Femur (tissue), 1 donor: Measurements from ENCODE around the gene TDP2.
A peak's percentile ranks its signal among the peaks of the same experiment; 100 is the strongest.
"Not testable (repeated sequence)": the region's sequence is repeated elsewhere in the genome, so short reads cannot be mapped to it uniquely, and the experiment has no call there.

ENCODE experiments used
- DNase-seq: peaks from one replicate; pipeline ENCODE4 v3.0.0-alpha.2; 2017

Gene TDP2, protein sequence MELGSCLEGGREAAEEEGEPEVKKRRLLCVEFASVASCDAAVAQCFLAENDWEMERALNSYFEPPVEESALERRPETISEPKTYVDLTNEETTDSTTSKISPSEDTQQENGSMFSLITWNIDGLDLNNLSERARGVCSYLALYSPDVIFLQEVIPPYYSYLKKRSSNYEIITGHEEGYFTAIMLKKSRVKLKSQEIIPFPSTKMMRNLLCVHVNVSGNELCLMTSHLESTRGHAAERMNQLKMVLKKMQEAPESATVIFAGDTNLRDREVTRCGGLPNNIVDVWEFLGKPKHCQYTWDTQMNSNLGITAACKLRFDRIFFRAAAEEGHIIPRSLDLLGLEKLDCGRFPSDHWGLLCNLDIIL

DNA sequence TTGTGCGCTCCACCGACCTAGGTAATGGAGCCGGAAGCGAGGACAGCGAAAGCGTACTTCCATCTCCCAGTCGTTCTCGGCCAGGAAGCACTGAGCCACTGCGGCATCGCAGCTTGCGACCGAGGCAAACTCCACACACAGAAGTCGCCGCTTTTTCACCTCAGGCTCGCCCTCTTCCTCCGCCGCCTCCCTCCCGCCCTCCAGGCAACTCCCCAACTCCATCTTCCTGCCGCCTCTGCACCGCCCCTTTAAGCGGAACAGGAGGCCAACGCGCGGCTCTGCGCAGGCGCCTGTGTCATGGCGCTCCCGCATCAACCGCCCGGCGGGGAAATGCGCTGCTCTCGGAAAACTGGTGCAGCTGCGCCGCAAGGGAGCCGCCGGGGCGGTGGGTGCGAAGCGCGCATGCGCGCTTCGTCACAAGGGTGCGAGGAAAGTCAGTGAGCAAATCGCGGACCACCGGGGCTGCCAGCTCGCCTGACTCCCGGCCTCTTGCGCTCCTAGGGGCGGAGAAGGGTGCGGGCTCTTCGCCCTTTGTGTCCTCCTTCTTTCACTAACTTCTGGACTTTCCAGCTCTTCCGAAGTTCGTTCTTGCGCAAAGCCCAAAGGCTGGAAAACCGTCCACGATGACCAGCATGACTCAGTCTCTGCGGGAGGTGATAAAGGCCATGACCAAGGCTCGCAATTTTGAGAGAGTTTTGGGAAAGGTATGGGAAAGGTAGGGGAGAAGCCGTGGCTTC is at the start of gene TDP2, which contains the start of gene ACOT13:
Gene TDP2 (minus strand): TSS at position 259 of the 737 bp plus-strand sequence. CDS start 37 bp downstream, at position 222.
Gene ACOT13 (plus strand): TSS at position 437 of the 737 bp plus-strand sequence. CDS start 187 bp downstream, at position 624.
- peak; percentile 98 for DNase-seq

DNA sequence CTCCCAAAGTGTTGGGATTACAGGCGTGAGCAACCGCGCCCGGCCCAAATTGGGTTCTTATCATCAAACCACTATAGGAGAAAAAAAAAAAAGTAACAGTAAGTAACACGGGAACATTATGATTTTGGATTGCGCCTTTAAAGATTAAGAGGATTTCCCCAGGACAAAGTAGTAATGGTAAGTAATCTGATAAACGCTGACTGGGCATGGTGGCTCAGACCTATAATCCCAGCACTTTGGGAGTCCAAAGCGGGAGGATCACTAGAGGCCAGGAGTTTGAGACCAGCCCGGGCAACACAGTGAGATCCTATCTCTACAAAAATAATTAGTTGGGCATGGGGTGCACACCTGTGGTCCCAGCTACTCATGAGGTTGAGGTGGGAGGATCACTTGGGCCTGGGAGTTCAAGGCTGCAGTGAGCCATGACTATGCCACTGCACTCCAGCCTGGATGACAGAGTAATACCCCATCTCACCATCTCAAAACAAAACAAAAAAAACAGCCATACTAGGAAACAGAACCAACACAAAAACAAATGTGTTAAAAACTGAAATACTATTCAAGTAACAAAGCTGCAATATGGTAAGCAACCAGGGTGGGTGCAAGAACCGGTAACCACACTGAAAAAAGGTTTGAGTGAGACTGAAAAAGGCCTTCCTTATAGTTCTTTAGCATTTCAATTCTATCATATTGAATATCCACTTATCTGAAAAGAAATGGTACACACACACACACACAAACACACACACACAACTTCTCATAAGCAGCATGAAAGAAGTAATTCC is 44.0 kb upstream of the TDP2 start:
- no peak for DNase-seq

DNA sequence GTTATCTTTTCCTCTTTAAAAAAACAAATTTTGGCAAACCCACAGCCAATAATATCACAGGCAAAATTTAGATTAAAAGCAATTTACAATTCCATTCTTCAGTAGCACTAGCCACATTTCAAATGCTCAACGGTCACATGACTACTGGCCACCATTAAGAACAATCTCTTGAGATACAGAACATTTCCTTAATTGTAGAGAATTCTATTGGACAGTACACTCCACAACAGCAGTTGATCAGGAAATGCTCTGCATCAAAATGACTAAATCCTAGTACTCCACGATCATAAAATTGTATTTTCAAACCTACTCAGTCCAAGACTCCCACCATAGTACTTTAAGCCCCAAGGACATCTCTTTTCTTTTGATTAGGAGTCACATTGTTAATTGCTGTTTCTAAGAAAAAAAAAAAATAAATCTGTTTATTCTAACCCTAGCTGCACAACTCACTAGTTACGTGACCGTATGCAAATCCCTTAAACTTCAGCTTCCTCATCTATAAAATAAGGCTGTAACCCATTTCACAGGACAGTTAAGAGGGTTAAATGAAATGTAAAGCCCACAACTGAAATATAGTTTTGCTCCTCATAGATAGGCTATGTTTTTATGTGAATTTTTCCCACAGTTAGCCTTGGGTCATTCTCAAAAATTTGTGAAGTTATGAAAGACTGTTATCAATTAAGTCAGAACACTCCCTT is 42.5 kb upstream of the TDP2 start:
- no peak for DNase-seq

DNA sequence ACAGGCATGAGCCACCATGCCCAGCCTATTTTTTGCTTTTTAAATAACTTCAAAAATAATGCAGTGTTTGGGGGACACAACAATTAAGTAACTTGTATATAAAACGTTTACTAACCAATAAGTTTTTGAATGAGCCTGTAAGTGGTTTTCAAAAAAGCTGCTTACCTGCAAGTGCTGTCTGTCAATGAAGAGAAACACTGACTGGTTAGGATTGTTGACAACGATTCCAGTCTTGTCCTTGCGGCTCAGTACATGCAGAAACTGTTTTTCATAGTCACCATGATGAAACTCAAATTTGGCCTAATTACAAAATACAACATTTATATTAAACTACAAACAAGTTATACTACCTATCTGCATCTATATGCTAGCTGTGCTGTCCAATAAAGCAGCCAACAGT is 41.9 kb upstream of the TDP2 start:
- DNase-seq, result no peak

DNA sequence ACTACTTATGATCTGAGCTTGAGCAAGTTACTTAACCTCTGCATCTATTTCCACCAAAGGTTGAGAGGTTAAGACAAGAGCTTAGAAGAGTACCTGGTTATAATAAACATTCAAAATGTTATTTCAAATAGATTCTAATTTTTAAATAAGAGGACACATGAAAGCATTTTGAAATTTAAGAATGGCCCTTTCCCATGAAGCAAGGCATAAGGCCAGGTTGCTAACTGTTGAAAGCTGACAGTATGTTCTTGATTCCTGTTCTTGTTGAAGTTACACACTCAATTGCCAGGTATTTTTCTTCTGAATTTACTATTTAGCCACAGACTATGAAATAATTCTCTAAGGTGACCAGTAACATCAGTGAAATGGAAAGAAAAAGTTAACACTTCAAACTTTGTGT is 37.8 kb upstream of the TDP2 start:
- DNase-seq, result no peak

DNA sequence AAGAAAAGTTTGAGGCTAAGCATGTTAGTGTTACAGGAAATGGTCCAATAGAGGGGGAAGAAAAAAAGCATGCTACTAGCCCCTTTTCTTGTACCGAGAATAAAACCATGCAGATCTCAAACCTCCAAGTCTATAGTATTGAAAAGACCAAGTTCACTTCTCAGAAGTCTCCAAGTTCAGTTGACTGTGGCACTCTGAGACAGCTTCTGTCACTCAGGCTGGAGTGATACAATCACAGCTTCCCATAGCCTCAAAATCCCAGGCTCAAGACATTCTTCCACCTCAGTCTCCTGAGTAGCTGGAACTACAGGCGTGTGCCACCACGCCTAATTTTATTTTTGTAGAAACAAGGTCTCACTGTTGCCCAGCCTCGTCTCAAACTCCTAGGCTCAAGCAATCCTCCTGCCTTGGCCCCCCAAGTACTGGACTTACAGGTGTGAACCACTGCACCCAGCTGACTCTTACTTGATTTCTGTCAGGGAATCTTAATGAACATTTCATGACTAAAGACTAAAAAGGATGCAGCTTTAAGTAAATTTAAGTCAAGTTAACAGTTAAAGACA is 36.1 kb upstream of the TDP2 start:
- DNase-seq, result no peak

DNA sequence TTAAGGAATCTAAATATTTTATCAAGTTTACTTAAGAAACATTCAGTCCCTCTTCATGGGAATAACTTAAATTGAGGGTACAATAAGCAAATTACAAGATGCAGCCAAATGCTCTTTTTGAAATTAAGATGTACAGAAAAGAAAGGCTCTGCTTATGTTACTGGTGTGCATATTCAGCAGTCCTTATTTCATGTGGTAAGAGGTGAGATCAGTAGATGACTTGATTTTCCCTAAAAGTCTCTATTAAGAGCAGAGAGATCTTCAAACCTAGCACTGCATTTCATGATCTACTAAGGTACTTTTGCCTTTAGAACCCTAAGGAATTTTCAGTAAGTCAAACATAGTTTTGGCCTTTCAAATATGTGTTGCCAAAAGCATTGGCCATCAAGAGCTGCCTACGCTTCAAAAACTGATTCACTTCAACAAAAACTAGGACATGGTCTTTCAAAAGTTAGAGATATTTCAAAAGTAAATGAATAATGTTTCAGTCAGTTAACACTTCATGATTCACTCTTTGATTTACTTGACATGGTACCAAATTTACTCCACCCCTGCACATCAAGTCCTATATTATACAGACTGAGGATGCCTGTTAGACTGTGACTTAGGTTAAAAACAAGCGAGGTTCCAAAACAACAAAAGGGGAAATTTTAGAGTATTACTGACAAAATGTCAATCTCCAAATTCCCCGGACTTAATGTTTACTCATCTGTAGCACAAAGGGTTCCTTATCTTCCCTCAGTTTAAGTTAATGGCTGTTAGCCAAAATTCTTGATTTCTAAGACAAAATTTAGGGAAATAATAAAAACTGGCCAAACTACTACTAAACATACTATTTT is 33.0 kb upstream of the TDP2 start:
- DNase-seq, result no peak

DNA sequence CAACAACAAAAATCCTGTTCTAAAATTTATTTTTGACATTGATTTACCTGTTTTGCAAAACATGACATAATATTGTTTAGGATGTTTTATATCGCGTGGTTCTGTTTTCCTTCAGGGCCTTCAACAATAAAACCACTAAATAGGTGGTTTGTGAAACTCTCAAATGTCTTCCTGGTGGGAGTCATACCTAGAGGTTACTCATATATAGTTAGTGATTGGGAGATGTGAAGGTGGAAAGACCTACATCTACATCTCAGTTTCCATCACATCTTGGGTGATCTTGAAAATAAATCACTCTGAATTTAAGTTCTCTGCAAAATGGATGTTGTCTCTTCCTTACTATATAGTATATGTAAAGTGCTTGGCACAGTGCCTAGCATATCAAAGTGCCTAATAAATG is 29.4 kb upstream of the TDP2 start:
- DNase-seq, result no peak

DNA sequence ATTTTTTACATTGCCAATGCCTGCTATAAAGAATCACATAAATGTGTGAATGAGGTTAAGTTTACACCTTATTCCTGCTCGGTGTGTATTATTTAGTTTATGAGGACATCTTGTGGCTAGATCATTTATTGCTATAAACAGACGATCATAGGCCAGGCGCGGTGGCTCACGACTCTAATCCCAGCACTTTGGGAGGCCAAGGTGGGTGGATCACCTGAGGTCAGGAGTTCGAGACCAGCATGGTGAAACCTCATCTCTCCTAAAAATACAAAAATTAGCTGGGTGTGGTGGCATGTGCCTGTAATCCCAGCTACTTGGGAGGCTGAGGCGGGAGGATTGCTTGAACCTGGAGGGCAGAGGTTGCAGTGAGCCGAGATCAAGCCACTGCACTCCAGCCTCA is 28.9 kb upstream of the TDP2 start:
- DNase-seq, result not testable (repeated sequence)

DNA sequence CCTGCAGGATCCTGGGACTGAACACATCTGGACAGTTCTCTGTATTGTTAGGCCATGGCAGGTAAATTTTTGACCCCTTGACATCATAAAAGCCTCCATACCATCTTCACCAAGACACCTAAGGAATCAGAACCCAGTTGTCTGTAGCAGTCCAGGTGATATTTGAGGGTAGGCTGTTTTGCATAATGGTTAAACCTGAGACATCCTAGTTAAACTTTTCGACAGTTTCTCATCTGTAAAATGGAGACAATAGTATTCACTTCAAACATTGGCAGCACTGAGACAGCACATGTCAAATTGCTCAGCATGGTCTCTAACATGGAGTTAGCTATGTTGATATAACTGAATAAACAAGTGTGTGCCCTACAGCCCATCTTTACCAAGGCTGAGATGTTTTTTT is 27.5 kb upstream of the TDP2 start:
- no peak for DNase-seq

DNA sequence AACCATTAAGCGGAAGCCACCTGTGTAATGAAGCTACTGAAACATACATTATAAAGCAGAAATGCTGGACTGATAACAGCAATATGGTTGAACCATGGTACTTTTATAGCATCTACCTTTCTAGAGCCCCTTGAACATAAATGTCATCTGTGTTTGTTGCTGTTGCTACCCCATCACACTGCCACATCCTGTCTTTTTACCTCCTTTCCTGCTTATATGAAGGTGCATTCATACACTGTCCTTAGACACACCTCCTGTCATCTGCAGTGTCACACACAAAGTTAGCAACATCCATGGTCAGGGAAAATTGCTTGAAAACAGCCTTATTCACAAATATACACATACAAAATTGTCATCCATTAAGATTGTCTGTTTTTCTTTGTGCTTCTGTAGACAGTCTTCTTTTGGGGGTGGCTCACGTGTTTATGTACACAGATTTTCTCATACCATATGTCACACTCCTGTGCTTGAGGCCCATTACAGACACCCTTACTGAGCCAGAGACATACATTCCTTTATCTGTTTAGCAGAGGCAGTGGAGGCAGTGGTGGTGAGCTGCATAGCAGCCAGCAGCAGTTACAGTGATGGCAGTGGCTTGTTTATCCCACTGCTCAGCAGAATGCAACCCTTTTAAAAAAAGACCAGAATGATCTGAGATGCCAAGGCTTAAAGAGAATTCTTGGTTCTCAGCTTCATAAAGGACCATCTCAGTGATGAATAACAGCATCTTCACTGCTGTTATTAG is 26.3 kb upstream of the TDP2 start:
- DNase-seq, result no peak

DNA sequence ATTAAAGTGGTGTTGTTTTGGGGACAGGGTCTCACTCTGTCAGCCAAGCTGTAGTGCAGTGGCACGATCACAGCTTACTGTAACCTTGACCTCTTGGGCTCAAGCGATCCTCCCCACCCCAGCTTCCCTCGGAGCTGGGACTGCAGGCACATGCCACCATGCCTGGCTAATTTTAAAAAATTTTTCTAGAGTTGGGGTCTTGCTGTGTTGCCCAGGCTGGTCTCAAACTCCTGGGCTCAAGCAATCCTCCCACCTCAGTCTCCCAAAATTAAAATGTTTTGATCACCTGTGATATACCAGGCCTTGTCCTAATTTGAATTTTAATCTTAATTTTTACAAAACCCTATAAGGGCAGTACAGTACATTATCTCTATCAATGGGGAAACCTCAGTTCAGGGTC is 25.7 kb upstream of the TDP2 start:
- DNase-seq, result no peak

DNA sequence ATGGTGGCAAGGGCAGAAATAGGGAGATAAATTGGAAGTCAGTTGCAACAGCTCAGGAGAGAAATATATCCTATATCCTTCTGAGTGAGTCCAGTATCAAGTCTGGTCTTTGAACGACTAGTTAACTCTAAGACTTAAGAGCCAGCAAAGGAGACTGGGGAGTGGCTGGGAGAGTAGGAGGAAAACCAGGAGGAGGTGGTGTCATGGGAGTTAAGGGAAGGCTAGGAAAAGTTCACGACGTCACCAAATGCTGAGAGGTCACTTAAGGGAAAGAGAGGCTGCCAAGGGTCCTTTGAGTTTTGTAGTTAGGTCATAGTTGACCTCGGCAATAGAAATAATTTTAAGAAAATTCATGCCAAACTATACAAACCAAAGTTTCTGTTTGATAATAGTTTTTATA is 25.3 kb upstream of the TDP2 start:
- no peak for DNase-seq

DNA sequence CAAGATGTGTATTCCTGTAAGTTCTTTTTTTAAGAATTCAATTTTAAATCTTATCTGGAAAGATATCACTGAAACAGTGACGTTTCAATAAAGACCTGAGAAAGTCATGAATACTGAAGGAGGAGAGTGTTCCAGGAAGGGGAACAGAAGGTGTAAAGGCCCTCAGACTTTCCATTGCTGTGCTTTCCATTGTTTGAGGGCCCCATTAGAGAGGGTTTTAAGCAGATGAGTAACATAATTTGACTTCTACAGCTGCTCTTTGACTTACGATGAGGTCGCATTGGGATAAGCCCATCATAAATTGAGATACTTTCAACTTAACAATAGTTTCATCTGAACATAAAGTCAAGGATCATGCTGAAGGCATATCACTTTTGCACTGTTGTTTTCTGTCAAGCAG is 24.9 kb upstream of the TDP2 start:
- DNase-seq, result no peak

DNA sequence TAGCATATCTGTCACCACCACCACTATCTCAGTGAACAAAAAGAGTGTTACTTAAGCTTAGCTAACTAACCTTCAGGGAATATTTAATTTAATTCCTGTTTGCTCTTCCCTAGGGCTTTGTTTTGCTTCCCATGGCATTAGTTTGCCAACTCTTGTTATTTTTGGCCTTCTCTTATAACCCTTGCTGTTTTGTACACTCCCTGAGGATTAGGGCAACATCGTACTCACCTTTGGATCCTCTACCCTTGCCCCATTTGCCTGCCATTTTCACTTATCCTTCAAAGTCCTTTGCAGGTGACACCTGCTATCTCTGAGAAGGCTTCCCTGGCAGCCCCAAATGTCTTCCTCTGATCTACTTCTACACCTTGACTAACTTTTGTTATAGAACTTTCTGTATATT is 23.9 kb upstream of the TDP2 start:
- no peak for DNase-seq

DNA sequence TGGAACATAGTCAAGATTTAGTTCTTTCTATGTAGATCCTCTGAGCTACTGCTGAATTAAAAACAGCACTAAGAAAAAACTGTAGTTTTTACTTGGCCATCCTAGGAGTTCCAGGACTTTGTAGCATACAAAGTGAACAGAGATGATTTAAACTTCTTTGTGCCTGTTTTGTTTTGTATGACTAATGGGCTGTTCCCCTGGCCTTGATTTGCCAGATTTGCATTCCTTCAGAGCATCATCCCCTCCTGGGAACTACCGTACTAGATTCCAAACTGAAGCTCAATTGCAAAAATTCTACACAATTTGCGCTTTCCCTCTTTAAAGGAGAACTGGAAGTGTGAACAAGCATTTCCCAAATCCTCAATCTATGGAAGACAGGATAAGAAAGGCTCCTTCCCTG is 23.3 kb upstream of the TDP2 start:
- no peak for DNase-seq

DNA sequence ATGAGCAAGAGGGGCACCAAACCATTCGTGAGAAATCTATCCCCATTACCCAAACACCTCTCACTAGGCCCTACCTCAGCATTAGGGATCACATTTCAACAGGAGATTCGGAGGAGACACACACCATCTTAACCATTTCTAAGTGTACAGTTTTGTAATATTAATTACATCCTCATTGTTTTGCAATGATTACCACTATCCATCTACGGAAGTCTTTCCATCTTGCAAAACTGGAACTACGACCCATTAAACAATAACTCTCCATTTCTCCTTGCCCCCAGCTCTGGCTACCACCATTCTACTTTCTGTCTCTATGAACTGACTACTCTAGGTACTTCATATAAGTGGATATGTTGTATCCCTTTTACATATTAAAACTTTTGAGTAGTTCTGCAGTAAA is 20.2 kb upstream of the TDP2 start:
- no peak for DNase-seq

DNA sequence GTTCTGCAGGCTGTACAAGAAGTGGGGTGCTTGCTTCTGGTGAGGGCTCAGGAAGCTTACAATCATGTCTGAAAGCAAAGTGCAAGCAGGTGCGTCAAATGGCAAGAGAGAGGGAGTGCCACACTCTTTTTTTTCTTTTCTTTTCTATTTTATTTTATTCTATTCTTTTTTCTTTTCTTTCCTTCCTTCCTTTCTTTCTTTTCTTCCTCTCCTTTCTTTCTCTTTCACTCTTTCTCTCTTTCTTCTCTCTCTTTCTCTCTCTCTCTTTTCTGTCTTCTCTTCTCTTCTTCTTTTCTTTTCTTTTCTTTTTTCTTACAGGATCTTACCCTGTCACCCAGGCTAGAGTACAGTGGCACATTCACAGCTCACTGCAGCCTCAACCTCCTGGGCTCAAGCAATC is 19.7 kb upstream of the TDP2 start:
- DNase-seq, result no peak

DNA sequence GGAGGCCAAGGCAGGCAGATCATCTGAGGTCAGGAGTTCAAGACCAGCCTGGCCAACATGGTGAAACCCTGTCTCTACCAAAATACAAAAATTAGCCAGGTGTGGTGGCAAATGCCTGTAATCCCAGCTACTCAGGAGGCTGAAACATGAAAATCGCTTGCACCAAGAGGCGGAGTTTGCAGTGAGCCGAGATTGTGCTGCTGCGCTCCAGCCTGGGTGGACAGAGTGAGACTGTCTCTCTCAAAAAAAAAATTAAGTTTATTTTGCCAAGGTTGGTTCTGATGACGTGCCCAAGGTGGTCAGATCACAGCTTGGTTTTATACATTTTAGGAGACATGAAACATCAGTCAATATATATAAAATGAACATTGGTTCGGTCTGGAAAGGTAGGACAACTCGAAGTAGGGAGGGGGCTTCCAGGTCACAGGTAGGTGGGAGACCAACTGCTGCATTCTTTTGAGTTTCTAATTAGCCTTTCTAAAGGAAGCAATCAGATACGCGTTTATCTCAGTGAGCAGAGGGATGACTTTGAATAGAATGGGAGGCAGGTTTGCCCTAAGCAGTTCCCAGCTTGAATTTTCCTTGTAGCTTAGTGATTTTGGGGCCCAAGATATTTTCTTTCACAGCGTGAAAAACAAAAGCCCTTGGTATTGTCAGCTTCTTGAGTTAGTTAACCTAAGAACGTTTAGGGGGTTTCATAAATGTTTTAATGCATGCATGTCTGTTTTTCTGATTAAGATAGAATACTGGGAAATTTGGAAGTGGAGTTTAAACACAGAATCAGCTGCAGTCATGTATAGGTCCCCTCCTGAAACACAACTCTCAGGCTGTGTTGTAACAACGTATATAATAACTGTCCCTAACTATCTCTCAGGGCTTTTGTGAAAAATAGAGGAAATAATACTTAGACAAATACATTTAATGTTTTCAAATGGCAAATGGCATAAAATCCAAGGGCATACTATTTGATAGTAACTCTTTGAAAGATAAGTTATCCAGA is 16.9 kb upstream of the TDP2 start:
- DNase-seq, result no peak

DNA sequence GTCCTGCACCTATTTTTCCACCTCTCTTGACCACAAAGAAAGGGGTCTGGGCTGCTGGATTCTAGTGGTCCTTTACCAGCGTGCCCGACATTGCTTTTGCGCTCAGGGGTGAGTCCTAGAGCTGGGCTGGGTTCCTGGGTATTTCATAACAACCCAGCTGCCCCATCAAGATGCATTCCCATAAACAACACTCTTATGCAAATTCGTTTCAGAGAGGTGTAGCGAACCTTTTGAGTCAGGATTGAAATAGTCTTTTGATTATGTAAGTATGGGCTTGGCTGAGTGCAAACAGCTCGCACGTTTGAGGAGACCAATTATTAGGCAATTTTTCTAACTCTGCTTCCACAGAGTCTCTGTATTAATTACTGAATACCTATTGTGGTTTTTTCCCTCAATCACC is 13.9 kb upstream of the TDP2 start:
- DNase-seq, result no peak
